MM.1S (cell line): ENCODE measurements around the gene PPP2R1B.

Experiments used
- DNase-seq: peaks from one replicate; pipeline ENCODE4 v3.0.0-alpha.2; 2015
- H2AFZ ChIP-seq: fragments of 300-600 bp; sonication (generic); 2 replicates; pipeline ENCODE4 v1.6.0; 2016; ENCODE audit warnings: antibody characterized with exemption, low read length
- H3F3A ChIP-seq: fragments of 300-600 bp; sonication (generic); 2 replicates; pipeline ENCODE4 v1.6.1; 2016; ENCODE audit warnings: mild to moderate bottlenecking, antibody characterized with exemption, low read length, moderate library complexity, mixed read lengths; ENCODE audit not compliant: insufficient read depth
- H3K27ac ChIP-seq: fragments of 300-600 bp; sonication (generic); 2 replicates; pipeline ENCODE4 v1.5.1; 2016; ENCODE audit warnings: mild to moderate bottlenecking, low read length
- H3K27me3 ChIP-seq: fragments of 300-600 bp; sonication (generic); replicated peaks from 2 replicates; pipeline ENCODE4 v1.6.0; 2016; ENCODE audit warnings: low read length; ENCODE audit not compliant: insufficient read depth
- H3K36me3 ChIP-seq: fragments of 300-600 bp; sonication (generic); replicated peaks from 2 replicates; pipeline ENCODE4 v1.6.1; 2016; ENCODE audit warnings: mild to moderate bottlenecking, low read length, mixed read lengths; ENCODE audit not compliant: insufficient read depth
- H3K4me1 ChIP-seq: fragments of 300-600 bp; sonication (generic); 2 replicates; pipeline ENCODE4 v1.6.1; 2016; ENCODE audit warnings: low read length, mixed read lengths
- H3K4me2 ChIP-seq: fragments of 300-600 bp; sonication (generic); 2 replicates; pipeline ENCODE4 v1.6.0; 2016; ENCODE audit warnings: low read depth, low read length
- H3K4me3 ChIP-seq: fragments of 300-600 bp; sonication (generic); 2 replicates; pipeline ENCODE4 v1.5.1; 2016; ENCODE audit warnings: low read length, mixed read lengths
- H3K79me2 ChIP-seq: fragments of 300-600 bp; sonication (generic); 2 replicates; pipeline ENCODE4 v1.6.1; 2016; ENCODE audit warnings: mixed run types, low read length, mixed read lengths
- H3K9ac ChIP-seq: fragments of 300-600 bp; sonication (generic); 2 replicates; pipeline ENCODE4 v1.6.1; 2016; ENCODE audit warnings: low read length, mixed read lengths
- H3K9me2 ChIP-seq: fragments of 300-600 bp; sonication (generic); replicated peaks from 2 replicates; pipeline ENCODE4 v1.6.1; 2016; ENCODE audit warnings: mild to moderate bottlenecking, low read length, mixed read lengths; ENCODE audit not compliant: insufficient read depth
- H3K9me3 ChIP-seq: fragments of 300-600 bp; sonication (generic); replicated peaks from 2 replicates; pipeline ENCODE4 v1.6.1; 2016; ENCODE audit warnings: mild to moderate bottlenecking, low read length, mixed read lengths; ENCODE audit not compliant: insufficient read depth
- H4K20me1 ChIP-seq: fragments of 300-600 bp; sonication (generic); 2 replicates; pipeline ENCODE4 v1.6.1; 2016; ENCODE audit warnings: mild to moderate bottlenecking, low read length, moderate library complexity, mixed read lengths; ENCODE audit not compliant: insufficient read depth
- EZH2 ChIP-seq: fragments of 300-600 bp; sonication (generic); optimal IDR thresholded peaks from 2 replicates; pipeline ENCODE3; 2017; ENCODE audit warnings: low read depth, mild to moderate bottlenecking, antibody characterized with exemption, low read length, mixed read lengths
- EZH2phosphoT487 ChIP-seq: fragments of 300-600 bp; sonication (generic); IDR thresholded peaks from 2 replicates; pipeline ENCODE4 v1.6.1; 2018; ENCODE audit warnings: antibody characterized with exemption, low read length
- TF ChIP-seq, protein P1 (sequence below): fragments of 300-600 bp; sonication (generic); IDR thresholded peaks from 2 replicates; pipeline ENCODE4 v1.5.1; 2016; ENCODE audit warnings: antibody characterized with exemption, low read length, mixed read lengths

Gene PPP2R1B

DNA sequence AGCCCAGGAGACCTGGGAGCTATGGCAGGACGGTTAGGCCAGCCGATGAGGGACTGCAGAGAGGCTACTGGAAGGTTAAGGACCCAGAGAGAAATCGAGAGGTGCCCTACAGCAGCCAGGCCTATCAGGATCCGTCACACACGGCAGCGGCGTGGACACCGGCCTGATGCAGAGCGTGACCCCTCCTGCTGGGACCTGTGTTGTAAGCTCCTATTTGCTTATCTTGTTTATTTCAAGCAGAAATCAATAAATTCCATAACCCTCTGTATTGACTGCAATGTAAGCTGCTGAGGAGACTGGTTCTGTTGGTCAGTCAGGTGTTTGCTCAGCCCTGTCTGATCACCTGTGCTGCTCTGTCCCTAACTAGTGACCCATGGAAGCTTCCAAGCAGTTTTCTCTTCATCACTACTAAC is 39.9 kb downstream of the PPP2R1B start:
- H3K27ac ChIP-seq: no peak overlapping the region
- H3K4me3 ChIP-seq: no peak overlapping the region
- DNase-seq: no peak
- no peaks in the 10 kb centered on the region for H3K4me1 ChIP-seq
- H4K20me1 ChIP-seq: no peaks in the 10 kb centered on the region
- H3K79me2 ChIP-seq: no peaks in the 10 kb centered on the region
- H3K9me2 ChIP-seq: no peaks in the 10 kb centered on the region
- H3K9ac ChIP-seq: no peak overlapping the region
- no peak overlapping the region for H3K4me2 ChIP-seq
- H2AFZ ChIP-seq: no peak overlapping the region
- H3K27me3 ChIP-seq: no peaks in the 10 kb centered on the region
- no peaks in the 10 kb centered on the region for H3K9me3 ChIP-seq
- no peaks in the 10 kb centered on the region for H3F3A ChIP-seq
- TF ChIP-seq EZH2phosphoT487: no peak
- no peak for TF ChIP-seq EZH2
- TF ChIP-seq, protein P1, sequence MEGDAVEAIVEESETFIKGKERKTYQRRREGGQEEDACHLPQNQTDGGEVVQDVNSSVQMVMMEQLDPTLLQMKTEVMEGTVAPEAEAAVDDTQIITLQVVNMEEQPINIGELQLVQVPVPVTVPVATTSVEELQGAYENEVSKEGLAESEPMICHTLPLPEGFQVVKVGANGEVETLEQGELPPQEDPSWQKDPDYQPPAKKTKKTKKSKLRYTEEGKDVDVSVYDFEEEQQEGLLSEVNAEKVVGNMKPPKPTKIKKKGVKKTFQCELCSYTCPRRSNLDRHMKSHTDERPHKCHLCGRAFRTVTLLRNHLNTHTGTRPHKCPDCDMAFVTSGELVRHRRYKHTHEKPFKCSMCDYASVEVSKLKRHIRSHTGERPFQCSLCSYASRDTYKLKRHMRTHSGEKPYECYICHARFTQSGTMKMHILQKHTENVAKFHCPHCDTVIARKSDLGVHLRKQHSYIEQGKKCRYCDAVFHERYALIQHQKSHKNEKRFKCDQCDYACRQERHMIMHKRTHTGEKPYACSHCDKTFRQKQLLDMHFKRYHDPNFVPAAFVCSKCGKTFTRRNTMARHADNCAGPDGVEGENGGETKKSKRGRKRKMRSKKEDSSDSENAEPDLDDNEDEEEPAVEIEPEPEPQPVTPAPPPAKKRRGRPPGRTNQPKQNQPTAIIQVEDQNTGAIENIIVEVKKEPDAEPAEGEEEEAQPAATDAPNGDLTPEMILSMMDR: no peak
- no peaks in the 10 kb centered on the region for H3K36me3 ChIP-seq

DNA sequence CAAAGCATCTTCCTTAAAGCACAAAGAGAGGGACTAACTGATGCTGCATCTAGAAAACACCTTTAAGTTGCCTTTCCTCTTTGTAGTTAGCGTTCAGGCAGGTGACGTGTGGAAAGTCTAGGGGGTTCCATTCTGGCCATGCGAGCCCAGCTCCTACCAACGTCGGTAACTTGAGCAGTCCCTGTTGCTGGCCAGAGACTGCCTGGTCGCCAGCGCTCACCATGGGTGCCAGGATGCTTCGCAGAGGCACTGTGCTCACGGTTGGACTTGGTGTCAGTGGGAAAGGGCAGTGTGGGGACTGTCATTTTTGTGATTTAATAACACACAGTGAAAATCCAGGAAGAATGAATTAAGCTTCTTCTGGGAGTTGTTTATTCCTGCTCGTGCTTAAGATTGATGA is 40.6 kb downstream of the PPP2R1B start:
- Histone ChIP-seq H2AFZ (no peak overlapping the region), H3K4me2 (no peak overlapping the region), H3K79me2 (no peaks in the 10 kb centered on the region), H3K36me3 (no peaks in the 10 kb centered on the region), H3K27ac (no peak overlapping the region), H3K4me3 (no peak overlapping the region), H4K20me1 (no peaks in the 10 kb centered on the region), H3K9ac (no peak overlapping the region), H3K9me2 (no peaks in the 10 kb centered on the region), H3K9me3 (no peaks in the 10 kb centered on the region), H3F3A (no peaks in the 10 kb centered on the region), H3K27me3 (no peaks in the 10 kb centered on the region), H3K4me1 (no peaks in the 10 kb centered on the region)
- TF ChIP-seq EZH2phosphoT487 (no peak), EZH2 (no peak)
- TF ChIP-seq, protein P1: no peak
- no peak for DNase-seq

DNA sequence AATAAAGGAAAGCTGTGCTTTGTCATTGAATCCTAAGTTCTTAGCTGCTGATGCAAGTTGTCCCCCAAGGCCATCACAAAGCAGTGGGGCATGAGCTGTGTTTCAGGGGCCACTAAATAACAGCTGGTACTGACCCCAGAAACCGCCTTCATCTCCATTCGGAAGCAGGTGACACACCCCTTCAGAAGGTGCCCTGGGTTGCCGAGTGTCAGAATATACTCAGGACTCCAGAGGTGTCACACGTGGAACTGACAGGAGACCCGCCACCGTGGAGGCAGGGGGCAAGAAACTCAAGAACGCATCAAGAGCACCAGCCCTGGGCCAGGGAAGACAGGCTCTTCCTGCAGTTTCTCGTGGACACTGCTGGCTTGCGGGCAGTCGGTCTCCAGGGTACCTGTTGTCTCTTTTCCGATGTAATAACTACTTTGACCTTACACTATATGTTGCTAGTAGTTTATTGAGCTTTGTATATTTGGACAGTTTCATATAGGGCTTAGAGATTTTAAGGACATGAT is 41.5 kb downstream of the PPP2R1B start:
- Histone ChIP-seq H3K27ac (no peak overlapping the region), H3F3A (no peaks in the 10 kb centered on the region), H3K36me3 (no peaks in the 10 kb centered on the region), H3K4me2 (no peak overlapping the region), H3K9me3 (no peaks in the 10 kb centered on the region), H3K9me2 (no peaks in the 10 kb centered on the region), H4K20me1 (no peaks in the 10 kb centered on the region), H2AFZ (no peak overlapping the region), H3K9ac (no peak overlapping the region), H3K4me1 (no peaks in the 10 kb centered on the region), H3K79me2 (no peaks in the 10 kb centered on the region), H3K4me3 (no peak overlapping the region), H3K27me3 (no peaks in the 10 kb centered on the region)
- TF ChIP-seq EZH2 (no peak), EZH2phosphoT487 (no peak)
- TF ChIP-seq, protein P1: no peak
- no peak for DNase-seq
